ENCODE measurements around the gene SGSM2.

GRCh38 chr17:2386400-2387085 lies 49.2 kb downstream of the SGSM2 start:
- TF ChIP-seq CTCF (optimal IDR thresholded peaks at IDR 0.05 in 1 of 3, IDR thresholded peaks at IDR 0.05 in 1 of 3, conservative IDR thresholded peaks at IDR 0.05 in 1 of 3; ENCODE audit: extremely low read depth in 1 of 3, insufficient read depth in 2 of 3, low read length in 3 of 3) (no peak), EZH2 (IDR thresholded peaks at IDR 0.05; ENCODE audit: low read length) (no peak)

All from keratinocyte (primary cell).